ENCODE measurements around the gene LDHD. TPM values are rescaled to one million over a fixed set of nuclear protein-coding genes. Genes with fewer than 3 reads are reported as not detected.

Gene LDHD
- total RNA-seq, 1 donor from 2014 or later: 0.53 TPM

DNA sequence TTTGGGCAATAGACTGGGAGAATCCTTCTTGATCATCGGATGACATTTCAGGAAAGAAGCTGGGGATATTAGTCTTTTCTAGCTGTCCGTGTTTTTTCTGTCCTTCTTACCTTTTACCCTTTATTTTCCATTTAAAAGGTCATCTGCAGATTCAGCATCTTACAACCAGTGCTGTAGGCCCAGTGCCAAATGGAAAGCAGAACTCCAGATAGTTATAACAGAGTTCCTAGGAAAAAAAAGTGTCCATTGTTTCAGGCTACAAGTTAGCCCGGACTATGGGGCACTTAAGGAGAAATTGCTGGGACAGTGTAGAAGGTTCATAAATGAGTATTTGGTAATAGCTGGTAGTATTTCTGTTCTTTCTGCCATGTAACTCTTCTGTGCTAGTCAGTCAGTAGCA, 28.4 kb downstream of the LDHD start:
- H3K36me3 ChIP-seq (ENCODE audit: control insufficient read depth, insufficient read depth, low read length): no peaks in the 10 kb centered on the region
- DNase-seq (ENCODE audit: low read depth) (no peak), FAIRE-seq (no peak)
- no peak overlapping the region for H3K4me3 ChIP-seq (ENCODE audit: low read depth, low read length)
- TF ChIP-seq, protein P1, sequence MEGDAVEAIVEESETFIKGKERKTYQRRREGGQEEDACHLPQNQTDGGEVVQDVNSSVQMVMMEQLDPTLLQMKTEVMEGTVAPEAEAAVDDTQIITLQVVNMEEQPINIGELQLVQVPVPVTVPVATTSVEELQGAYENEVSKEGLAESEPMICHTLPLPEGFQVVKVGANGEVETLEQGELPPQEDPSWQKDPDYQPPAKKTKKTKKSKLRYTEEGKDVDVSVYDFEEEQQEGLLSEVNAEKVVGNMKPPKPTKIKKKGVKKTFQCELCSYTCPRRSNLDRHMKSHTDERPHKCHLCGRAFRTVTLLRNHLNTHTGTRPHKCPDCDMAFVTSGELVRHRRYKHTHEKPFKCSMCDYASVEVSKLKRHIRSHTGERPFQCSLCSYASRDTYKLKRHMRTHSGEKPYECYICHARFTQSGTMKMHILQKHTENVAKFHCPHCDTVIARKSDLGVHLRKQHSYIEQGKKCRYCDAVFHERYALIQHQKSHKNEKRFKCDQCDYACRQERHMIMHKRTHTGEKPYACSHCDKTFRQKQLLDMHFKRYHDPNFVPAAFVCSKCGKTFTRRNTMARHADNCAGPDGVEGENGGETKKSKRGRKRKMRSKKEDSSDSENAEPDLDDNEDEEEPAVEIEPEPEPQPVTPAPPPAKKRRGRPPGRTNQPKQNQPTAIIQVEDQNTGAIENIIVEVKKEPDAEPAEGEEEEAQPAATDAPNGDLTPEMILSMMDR (IDR thresholded peaks at IDR 0.05; ENCODE audit: insufficient read depth, low read length, severe bottlenecking): no peak
- no peaks in the 10 kb centered on the region for H3K27me3 ChIP-seq (ENCODE audit: control insufficient read depth, insufficient read depth, low read length)

DNA sequence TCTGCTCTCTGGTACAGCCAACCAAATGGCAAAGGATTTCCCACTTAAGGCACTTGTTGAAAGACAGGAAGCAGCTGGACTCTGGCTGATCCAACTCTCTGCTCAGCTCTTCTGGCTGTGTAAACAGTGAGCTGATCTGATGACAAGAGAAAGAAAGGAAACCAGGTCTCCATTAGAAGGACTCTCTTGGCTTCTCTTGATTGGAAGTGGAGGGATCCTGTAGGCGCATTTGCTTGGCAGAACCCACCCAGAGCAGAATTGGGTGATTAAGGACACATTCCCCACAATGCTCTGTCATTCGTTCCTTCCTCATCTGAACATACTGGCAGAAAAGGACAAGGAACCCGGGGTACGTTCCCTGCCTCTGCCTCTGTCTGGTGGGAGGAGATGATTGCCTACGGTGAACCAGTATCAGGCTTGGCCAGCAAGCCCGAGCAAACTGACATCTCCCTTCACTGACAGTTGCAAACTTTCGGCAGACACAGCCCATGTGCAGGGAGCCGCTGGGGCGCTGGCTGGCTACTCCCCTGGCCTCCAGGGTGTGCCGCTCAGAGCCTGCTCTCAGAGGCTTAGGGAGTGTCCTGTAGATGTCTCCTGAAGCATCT, 29.1 kb downstream of the LDHD start:
- Histone ChIP-seq H3K27me3 (ENCODE audit: control insufficient read depth, insufficient read depth, low read length) (no peaks in the 10 kb centered on the region), H3K4me3 (ENCODE audit: low read depth, low read length) (no peak overlapping the region), H3K36me3 (ENCODE audit: control insufficient read depth, insufficient read depth, low read length) (no peaks in the 10 kb centered on the region)
- DNase-seq (ENCODE audit: low read depth): peak; percentile 32
- FAIRE-seq: no peak
- TF ChIP-seq, protein P1 (IDR thresholded peaks at IDR 0.05; ENCODE audit: insufficient read depth, low read length, severe bottlenecking): peak; percentile 2

DNA sequence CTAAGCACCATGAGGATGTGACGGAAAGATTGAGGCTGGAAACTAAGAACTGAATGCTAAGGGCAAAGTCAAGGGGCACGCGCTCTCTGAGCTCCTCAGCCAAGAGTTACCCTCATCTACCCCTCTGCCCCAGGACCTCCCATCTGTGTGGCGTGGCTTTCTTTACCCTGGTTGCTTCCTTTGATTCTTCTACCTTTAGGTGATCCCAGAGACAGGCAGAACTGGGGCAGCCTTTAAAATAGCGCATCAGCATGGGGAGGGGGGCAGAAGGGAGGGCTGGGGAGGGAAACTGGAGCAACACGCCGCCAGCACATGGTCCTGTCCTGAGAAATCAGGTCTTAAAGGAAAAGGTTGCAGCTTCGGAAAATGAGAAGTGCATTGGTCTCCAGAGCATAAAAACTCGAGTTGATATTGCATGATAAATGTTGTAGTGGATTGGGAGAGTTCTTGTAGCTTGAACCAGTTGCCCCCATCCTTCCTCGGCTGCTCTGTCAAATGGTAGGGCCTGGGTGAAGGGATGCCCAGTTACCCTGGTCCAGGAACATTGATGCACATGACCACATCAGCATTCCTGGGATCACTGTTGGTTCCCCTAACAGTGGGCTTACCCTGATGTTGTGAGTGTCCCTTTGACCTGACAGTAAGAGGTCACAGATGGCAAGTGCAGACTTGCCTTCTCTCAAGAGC, 29.7 kb downstream of the LDHD start:
- TF ChIP-seq, protein P1 (IDR thresholded peaks at IDR 0.05; ENCODE audit: insufficient read depth, low read length, severe bottlenecking): no peak
- no peak for FAIRE-seq
- no peaks in the 10 kb centered on the region for H3K36me3 ChIP-seq (ENCODE audit: control insufficient read depth, insufficient read depth, low read length)
- DNase-seq (ENCODE audit: low read depth): no peak
- H3K27me3 ChIP-seq (ENCODE audit: control insufficient read depth, insufficient read depth, low read length): no peaks in the 10 kb centered on the region
- no peak overlapping the region for H3K4me3 ChIP-seq (ENCODE audit: low read depth, low read length)

DNA sequence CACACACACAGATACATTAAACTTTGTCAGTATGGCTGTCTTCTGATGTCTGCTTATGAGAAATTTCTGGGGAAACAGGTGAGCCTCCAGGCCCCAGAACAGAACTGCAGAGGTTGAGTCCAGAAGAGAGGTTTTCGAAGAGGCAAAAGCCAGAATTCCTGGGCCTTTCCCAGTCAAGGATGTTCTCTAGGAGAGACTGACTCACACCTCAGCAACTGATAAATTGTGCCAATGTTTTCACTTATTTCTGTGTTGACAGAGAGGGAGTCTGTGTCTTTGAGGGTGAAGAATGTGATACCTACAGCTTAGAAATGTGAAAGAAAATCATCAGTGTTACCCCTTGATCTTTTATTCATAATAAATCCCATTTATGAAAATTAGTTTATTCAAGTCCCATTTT, 30.3 kb downstream of the LDHD start:
- DNase-seq (ENCODE audit: low read depth): no peak
- Histone ChIP-seq H3K4me3 (ENCODE audit: low read depth, low read length) (no peak overlapping the region), H3K36me3 (ENCODE audit: control insufficient read depth, insufficient read depth, low read length) (no peaks in the 10 kb centered on the region), H3K27me3 (ENCODE audit: control insufficient read depth, insufficient read depth, low read length) (no peaks in the 10 kb centered on the region)
- TF ChIP-seq, protein P1 (IDR thresholded peaks at IDR 0.05; ENCODE audit: insufficient read depth, low read length, severe bottlenecking): no peak
- no peak for FAIRE-seq

DNA sequence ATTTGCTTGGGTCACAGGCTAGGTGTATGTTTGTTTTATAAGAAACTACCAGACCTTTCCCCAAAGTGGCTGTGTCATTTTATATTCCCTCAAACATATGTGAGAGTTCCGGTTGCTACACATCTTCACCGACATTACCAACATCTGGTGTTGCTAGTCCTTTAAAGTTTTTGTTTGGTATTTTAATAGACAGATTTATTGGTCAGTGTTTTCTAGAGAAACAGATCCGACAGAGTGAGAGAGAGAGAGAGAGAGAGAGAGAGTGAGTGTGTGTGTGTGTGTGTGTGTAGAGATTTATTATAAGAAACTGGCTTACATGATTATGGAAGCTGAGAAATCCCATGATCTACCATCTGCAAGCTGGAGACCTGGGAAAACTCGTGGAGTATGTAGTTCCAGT, 31.0 kb downstream of the LDHD start:
- no peaks in the 10 kb centered on the region for H3K27me3 ChIP-seq (ENCODE audit: control insufficient read depth, insufficient read depth, low read length)
- FAIRE-seq (no peak), DNase-seq (ENCODE audit: low read depth) (no peak)
- H3K36me3 ChIP-seq (ENCODE audit: control insufficient read depth, insufficient read depth, low read length): no peaks in the 10 kb centered on the region
- TF ChIP-seq, protein P1 (IDR thresholded peaks at IDR 0.05; ENCODE audit: insufficient read depth, low read length, severe bottlenecking): no peak
- H3K4me3 ChIP-seq (ENCODE audit: low read depth, low read length): no peak overlapping the region
